ENCODE data around the gene INCENP.

- TF ChIP-seq CTCF (IDR thresholded peaks at IDR 0.05) (no peak), POLR2A (IDR thresholded peaks at IDR 0.05) (no peak)
These were observed 29.2 kb downstream of the INCENP start for GRCh38 chr11:62153087-62153395.

All from Peyer's patch (tissue), 4 donors.